Chondrocyte (in vitro differentiated cells): Measurements from ENCODE around the gene DNAJC11. TPM values are rescaled to one million over a fixed set of nuclear protein-coding genes. Genes with fewer than 3 reads are reported as not detected.

Source experiments
- total RNA-seq: library from RNA; stranded (reverse); gene quantifications from 3 replicates; pipeline ENCODE4 v1.2.1, GENCODE V29; 2021

Gene DNAJC11
- total RNA-seq, 1 donor from 2014 or later = 46.3 TPM

Other genes starting within 250 kb of the DNAJC11 start
- 20.1 to 32.4 TPM (median 21.4 TPM) in 3 replicates for gene TNFRSF25, start 235.6 kb downstream of the DNAJC11 start, total RNA-seq
- gene PLEKHG5, start 210.1 kb downstream of the DNAJC11 start, total RNA-seq = 32.4 to 50.5 TPM (median 33.6 TPM) in 3 replicates
- 24.0 to 32.3 TPM (median 27.0 TPM) in 3 replicates for gene NOL9, start 147.3 kb downstream of the DNAJC11 start, total RNA-seq
- not detected in 3 replicates for gene TAS1R1, start 146.5 kb downstream of the DNAJC11 start, total RNA-seq
- 19.9 to 27.4 TPM (median 23.7 TPM) in 3 replicates for gene ZBTB48, start 121.8 kb downstream of the DNAJC11 start, total RNA-seq
- 34.3 to 39.6 TPM (median 38.3 TPM) in 3 replicates for gene KLHL21, start 98.9 kb downstream of the DNAJC11 start, total RNA-seq
- gene PHF13, start 88.1 kb downstream of the DNAJC11 start, total RNA-seq = 22.2 to 25.6 TPM (median 23.9 TPM) in 3 replicates
- 12.9 to 18.2 TPM (median 14.7 TPM) in 3 replicates for gene THAP3, start 76.9 kb downstream of the DNAJC11 start, total RNA-seq
- gene CAMTA1, start 83.6 kb upstream of the DNAJC11 start, total RNA-seq = 63.8 to 69.4 TPM (median 66.9 TPM) in 3 replicates